GM12801 (cell line): Measurements from ENCODE around the gene TMEM213.

Source experiments
- TF ChIP-seq, protein P1 (sequence below): IDR thresholded peaks from one replicate; pipeline ENCODE4 v1.5.1; 2011; ENCODE audit warnings: control low read depth; ENCODE audit not compliant: insufficient read length; ENCODE audit errors: extremely low read depth

TMEM213 gene

DNA sequence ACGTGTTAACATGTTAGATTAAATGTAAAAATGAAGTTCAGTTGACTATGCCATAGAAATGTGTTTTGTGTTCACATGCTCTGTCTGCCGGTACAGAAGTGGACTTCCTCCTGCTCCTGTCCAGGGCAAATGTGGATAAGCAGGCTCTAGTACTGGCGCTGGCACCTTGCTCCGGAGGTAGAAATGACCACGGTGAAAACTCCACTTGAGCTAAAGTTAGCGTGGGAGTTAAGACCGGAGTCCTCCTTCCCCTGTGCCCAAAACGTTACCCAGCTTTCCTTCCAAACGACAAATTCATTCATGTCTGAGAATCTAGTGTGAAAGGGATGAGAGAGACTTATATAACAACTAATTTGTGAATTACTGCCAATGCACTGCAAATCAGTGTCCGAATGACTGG lies 35.2 kb downstream of the TMEM213 start:
- TF ChIP-seq, protein P1, sequence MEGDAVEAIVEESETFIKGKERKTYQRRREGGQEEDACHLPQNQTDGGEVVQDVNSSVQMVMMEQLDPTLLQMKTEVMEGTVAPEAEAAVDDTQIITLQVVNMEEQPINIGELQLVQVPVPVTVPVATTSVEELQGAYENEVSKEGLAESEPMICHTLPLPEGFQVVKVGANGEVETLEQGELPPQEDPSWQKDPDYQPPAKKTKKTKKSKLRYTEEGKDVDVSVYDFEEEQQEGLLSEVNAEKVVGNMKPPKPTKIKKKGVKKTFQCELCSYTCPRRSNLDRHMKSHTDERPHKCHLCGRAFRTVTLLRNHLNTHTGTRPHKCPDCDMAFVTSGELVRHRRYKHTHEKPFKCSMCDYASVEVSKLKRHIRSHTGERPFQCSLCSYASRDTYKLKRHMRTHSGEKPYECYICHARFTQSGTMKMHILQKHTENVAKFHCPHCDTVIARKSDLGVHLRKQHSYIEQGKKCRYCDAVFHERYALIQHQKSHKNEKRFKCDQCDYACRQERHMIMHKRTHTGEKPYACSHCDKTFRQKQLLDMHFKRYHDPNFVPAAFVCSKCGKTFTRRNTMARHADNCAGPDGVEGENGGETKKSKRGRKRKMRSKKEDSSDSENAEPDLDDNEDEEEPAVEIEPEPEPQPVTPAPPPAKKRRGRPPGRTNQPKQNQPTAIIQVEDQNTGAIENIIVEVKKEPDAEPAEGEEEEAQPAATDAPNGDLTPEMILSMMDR, result no peak

DNA sequence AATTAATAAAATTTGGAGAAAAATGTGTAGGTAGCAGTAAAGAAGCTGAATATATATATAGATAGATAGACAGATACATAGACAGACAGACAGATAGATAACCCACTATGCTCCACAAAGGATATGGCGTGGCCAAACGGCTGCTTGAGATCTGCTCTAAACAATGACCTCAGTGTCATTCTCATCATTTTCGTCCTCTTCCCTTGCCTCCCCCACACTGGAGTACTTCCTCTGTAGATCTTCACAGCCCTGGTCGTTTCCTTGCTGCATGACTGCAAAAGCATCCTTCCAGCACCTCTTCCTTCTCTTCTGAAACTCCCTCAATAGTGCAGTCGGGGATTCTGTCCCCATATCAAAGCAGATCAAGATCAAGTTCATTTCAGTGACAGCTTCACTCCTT lies 35.8 kb downstream of the TMEM213 start:
- TF ChIP-seq, protein P1, result no peak

DNA sequence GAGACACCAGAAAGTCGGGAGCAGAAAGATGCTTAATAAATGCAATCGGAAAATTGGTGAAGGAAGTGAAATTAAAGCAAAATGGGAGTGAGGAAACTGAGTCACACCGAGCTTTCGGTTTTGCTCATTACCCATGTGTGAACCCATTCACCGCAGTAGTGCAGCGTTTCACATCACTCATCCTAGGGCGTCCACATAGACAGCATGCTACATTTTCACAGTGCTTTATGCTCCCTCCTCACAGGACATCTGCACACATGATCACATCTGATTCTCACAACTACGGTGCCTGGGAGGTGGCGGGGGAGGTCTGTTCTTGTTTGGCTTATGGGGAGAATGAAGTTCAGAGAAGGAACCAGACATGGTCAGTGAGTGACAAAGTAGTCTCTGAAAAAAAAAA lies 36.8 kb downstream of the TMEM213 start:
- TF ChIP-seq, protein P1, result no peak

DNA sequence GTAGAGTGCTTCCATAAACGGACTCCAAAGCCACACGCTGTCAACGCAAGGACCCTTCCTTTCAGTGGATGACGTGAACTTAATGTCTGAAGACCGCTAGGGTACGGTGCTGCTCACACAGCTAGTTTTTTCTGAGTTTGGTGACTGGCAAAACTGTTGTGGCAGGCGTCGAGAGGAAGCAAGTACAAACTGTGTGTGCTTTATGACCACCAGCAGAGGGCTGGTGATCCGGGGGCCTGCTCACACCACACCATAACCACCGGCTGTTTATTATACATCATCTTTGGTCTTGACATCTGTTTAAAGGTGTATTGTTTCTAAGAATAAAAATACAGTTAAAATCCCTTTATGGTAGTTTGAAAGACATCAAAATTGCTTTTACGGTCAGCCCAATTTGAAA lies 37.3 kb downstream of the TMEM213 start:
- TF ChIP-seq, protein P1, result no peak

DNA sequence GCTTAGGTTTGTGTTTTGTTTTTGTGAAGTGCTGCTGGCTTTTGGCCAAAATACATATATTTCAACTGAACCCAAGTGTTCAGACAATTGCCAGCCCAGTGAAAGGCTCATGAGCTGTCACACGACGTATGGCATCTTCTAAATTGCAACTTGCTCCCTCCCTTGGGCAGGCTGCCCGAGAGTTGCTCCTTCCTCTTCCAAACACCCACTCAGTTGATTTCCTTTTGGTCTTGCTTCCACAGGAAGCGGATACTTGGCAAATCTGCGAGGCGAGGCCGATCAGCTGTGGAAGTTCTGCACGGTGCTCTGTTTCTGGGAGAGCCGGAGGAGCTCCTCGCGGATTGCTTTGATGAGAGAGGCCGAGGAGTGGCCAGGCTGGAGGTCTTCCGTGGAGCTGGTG lies 39.8 kb downstream of the TMEM213 start:
- TF ChIP-seq, protein P1, result no peak

DNA sequence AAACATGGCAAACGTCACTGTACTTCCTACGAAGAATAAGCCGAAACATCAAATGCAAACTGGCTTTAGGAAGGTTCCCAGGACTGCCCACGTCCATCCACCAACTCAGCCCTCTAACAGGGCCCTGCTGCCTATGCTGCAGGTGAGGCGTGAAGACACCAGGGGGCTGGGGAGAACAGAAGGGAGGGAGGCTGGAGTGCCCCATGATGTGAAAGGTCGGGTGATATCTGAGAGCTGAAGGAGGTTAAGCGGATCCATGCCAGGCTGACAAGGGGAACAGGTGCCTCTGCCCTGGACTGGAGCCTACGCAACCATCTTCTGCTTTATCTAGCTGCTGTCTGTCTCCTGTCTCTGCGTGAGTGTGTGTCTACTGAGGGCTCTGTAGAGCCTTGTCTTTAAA lies 40.4 kb downstream of the TMEM213 start:
- TF ChIP-seq, protein P1, result no peak

DNA sequence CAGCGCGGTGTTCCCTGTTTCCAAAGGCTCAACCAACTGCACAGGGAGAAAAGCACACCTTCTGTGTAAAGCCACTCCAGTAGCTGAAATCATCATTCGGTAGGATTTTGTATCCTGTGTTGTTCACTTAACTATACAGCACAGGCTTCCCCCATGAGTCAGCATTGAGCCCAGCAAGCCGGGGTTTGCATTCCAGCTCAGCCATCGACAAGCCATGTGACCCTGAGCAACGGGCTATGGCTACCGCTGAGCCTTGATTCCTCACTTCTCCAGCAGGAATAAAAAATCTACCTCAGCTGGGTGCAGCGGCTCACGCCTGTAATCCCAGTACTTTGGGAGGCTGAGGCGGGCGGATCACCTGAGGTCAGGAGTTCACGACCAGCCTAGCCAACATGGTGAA lies 44.3 kb downstream of the TMEM213 start:
- TF ChIP-seq, protein P1, result no peak
